Breast epithelium (tissue), 3 donors: ENCODE results near the gene BRAF.

Experiments used
- CTCF ChIP-seq, 3 donors: fragments of 450-650 bp; IDR thresholded peaks; one replicate each; pipeline ENCODE4 v1.5.1; 2016 to 2017; ENCODE audit warnings: antibody characterized with exemption in 3 of 3, mild to moderate bottlenecking in 3 of 3, moderate library complexity in 3 of 3
- POLR2A ChIP-seq: fragments of 450-650 bp; IDR thresholded peaks from one replicate; pipeline ENCODE4 v1.6.1; 2016; ENCODE audit warnings: antibody characterized with exemption, mild to moderate bottlenecking, moderate library complexity
- POLR2AphosphoS5 ChIP-seq, 3 donors: sonication (generic); formaldehyde crosslinking; IDR thresholded peaks; one replicate each; pipeline ENCODE4 v1.6.1; 2017; ENCODE audit warnings: antibody characterized with exemption in 3 of 3

- TF ChIP-seq CTCF (IDR thresholded peaks at IDR 0.05) (no peak), POLR2A (no peak), POLR2AphosphoS5 (IDR thresholded peaks at IDR 0.05) (no peak)
These were observed 48.0 kb downstream of the BRAF start for GRCh38 chr7:140876519-140877248.
